Heart right ventricle (tissue), 16 donors: Measurements from ENCODE around the gene PPM1J. TPM values are rescaled to one million over a fixed set of nuclear protein-coding genes. Genes with fewer than 3 reads are reported as not detected.

Experiments used
- ATAC-seq, 8 donors: fragments of 200-7000 bp; cut with Tn5 transposase; one replicate each; pipeline ENCODE4 v1.9.1; 2020; ENCODE audit warnings: mild to moderate bottlenecking in 8 of 8, moderate library complexity in 8 of 8, moderate number of reproducible peaks in 1 of 8
- DNase-seq, 2 donors: peaks; one replicate each; pipeline ENCODE4 v3.0.0-alpha.2; 2020
- H3K27ac ChIP-seq, 10 donors: fragments of 200-600 bp; sonication (generic) in 2 of 10; one replicate each; pipeline versions ENCODE4 v1.5.0 to v1.8.0; 2020 to 2022; ENCODE audit warnings: mild to moderate bottlenecking in 3 of 10
- H3K27me3 ChIP-seq, 7 donors: fragments of 200-600 bp; one replicate each; pipeline ENCODE4 v1.8.0; 2021 to 2022; ENCODE audit warnings: mild to moderate bottlenecking in 2 of 7
- H3K36me3 ChIP-seq, 9 donors: fragments of 200-600 bp; sonication (generic) in 1 of 9; one replicate each; pipeline versions ENCODE4 v1.5.0 to v1.8.0; 2020 to 2022; ENCODE audit warnings: mild to moderate bottlenecking in 2 of 9
- H3K4me1 ChIP-seq, 9 donors: fragments of 200-600 bp; sonication (generic) in 1 of 9; one replicate each; pipeline versions ENCODE4 v1.5.0 to v1.8.0; 2020 to 2022; ENCODE audit warnings: mild to moderate bottlenecking in 4 of 9
- H3K4me3 ChIP-seq, 10 donors: fragments of 200-600 bp; sonication (generic) in 2 of 10; one replicate each; pipeline versions ENCODE4 v1.5.0 to v1.8.0; 2020 to 2022; ENCODE audit warnings: mild to moderate bottlenecking in 7 of 10, moderate library complexity in 2 of 10
- H3K9me3 ChIP-seq, 11 donors: fragments of 200-600 bp in 10 of 11; sonication (generic) in 2 of 11; one replicate each; pipeline versions ENCODE4 v1.5.0 to v1.8.0; 2013 to 2022; ENCODE audit warnings: mild to moderate bottlenecking in 2 of 11, control low read depth in 1 of 11, moderate library complexity in 1 of 11
- CTCF ChIP-seq, 9 donors: fragments of 200-600 bp; sonication (generic) in 2 of 9; IDR thresholded peaks; one replicate each; pipeline versions ENCODE4 v1.5.0 to v1.8.0; 2021 to 2022; ENCODE audit warnings: antibody characterized with exemption in 9 of 9, mild to moderate bottlenecking in 5 of 9, moderate library complexity in 1 of 9
- WGBS, 2 donors: extraction: QIAGEN DNeasy Blood & Tissue Kit; methylation state at CpG; one replicate each; pipeline ENCODE4 v1.1.7; 2013; ENCODE audit warnings: inconsistent platforms in 1 of 2; 5-methylcytosine and 5-hydroxymethylcytosine counted together
- intact Hi-C, 10 donors: fragments of 100-400 bp; cut with DNase I; formaldehyde crosslinking; loops; one replicate each; pipeline versions ENCODE4 v1.11.1 to v1.14.2; 2022
- polyA plus RNA-seq, 2 donors: library from polyadenylated mRNA; stranded (reverse); fragments of 200-250 nt; gene quantifications; one replicate each; pipeline ENCODE4 v1.2.3, GENCODE V29; 2013
- total RNA-seq, 10 donors: library from RNA; stranded (reverse); fragmentation: NEBNext Ultra II Directional in 3 of 10; extraction: Animal tissue kit (Norgen Biotek cat#: 25700) in 3 of 10; gene quantifications; one replicate each; pipeline versions ENCODE4 v1.2.1 to v1.2.4, GENCODE V29; 2021 to 2023
- donor health status: Arrhythmogenic right ventricular cardiomyopathy.
- donor health status: ischemic (EF 13 %, LVEDD 7.1; RV severe dilation, severe dysfunction).
- donor health status: healthy with polysubstance abuse.
- donor health status: DM: no; HTN: yes; CAD: no.
- donor health status: DM: no; HTN: no; CAD: no.
- donor health status: ischemic (EF 25% LVEDD 6.9; RV normal size, moderate dysfunction).
- donor health status: ischemic (EF 25% LVEDD 5.7; RV mildly dilated, moderate dysfunction).
- donor health status: healthy.
- donor health status: DM: yes; HTN: yes; CAD: no.
- donor health status: Ischemic cardiomyopathy.
- donor health status: ischemic (EF 35%, LVEDD 5.7; RV mildly dilated, moderate dysfunction).
- donor health status: nonischemic (EF 11% LVEDD 7.7; RV severe dilation, severe dysfunction).
- donor health status: DM: yes; HTN: yes; CAD: no.
- donor health status: PGD.
- donor health status: ischemic (EF 29% LVEDD 5.4; RV normal size, mild dysfunction).
- donor health status: nonischemic (EF 23%, LVEDD 6.1; RV moderate dilation, normal function).

PPM1J gene
- total and polyA plus RNA-seq, 12 donors, result 2.4 to 11.0 (median 8.1) TPM

- intact Hi-C loops, result loop anchor here in 4 of 10 donors (10.0 kb wide), 1 partner anchor 52 kb away; no protein-coding TSS in a partner anchor
- WGBS, 2 donors, result 97% methylated on average over 3 of the region's 3 CpGs
Observed at GRCh38 chr1:112676543-112676942, 38.6 kb downstream of the PPM1J start.

GRCh38 chr1:112675728-112676381 lies 39.3 kb downstream of the PPM1J start:
- no peak for ATAC-seq
- TF ChIP-seq CTCF (IDR thresholded peaks at IDR 0.05), result no peak
- 44 to 52% methylated on average over 7 of the region's 7 CpGs for WGBS, 2 donors
- H3K9me3 ChIP-seq, result no peaks in the 10 kb centered on the region
- H3K27ac ChIP-seq, result peak overlapping the region; percentile 73 to 97 (median 93)
- peaks cover 0 to 24% (median 3%) of the 10 kb centered on the region in 9 donors for H3K36me3 ChIP-seq
- peaks cover 10 to 55% (median 30%) of the 10 kb centered on the region in 9 donors for H3K4me1 ChIP-seq
- no peak for DNase-seq
- H3K27me3 ChIP-seq, result no peaks in the 10 kb centered on the region
- peak overlapping the region; percentile 67 to 92 (median 85) for H3K4me3 ChIP-seq
- intact Hi-C loops, result loop anchor here in 6 of 10 donors (2.0 to 10.0 kb wide), 3 partner anchors 29 to 51 kb away; partner anchors contain the start of gene RHOC (in 3 of the 6)

More at GRCh38 chr1:112676543-112676942, 38.6 kb downstream of the PPM1J start:
- ATAC-seq (no peak), DNase-seq (no peak)
- Histone ChIP-seq H3K27me3 (no peaks in the 10 kb centered on the region), H3K36me3 (peaks cover 0 to 17% (median 0%) of the 10 kb centered on the region in 9 donors), H3K4me1 (peaks cover 10 to 55% (median 30%) of the 10 kb centered on the region in 9 donors), H3K27ac (no peak overlapping the region), H3K4me3 (peak overlapping the region in 1 of 10 donors; percentile 84), H3K9me3 (no peaks in the 10 kb centered on the region)
- no peak for TF ChIP-seq CTCF (IDR thresholded peaks at IDR 0.05)

- Histone ChIP-seq H3K27ac (peak overlapping the region; percentile 73 to 97 (median 93)), H3K36me3 (peaks cover 0 to 31% (median 8%) of the 10 kb centered on the region in 9 donors), H3K9me3 (no peaks in the 10 kb centered on the region), H3K4me3 (peak overlapping the region; percentile 67 to 92 (median 85)), H3K27me3 (no peaks in the 10 kb centered on the region), H3K4me1 (peaks cover 10 to 55% (median 30%) of the 10 kb centered on the region in 9 donors)
- ATAC-seq, result peak; percentile 61 to 88 (median 74)
- DNase-seq, result peak; percentile 46 to 62
- WGBS, 2 donors, result 0% methylated on average over 44 to 68 of the region's 68 CpGs
- peak in 4 of 9 donors; percentile 21 to 44 (median 36) for TF ChIP-seq CTCF (IDR thresholded peaks at IDR 0.05)
- intact Hi-C loops, result loop anchor here in 8 of 10 donors (1.0 to 10.0 kb wide), 6 partner anchors 30 to 53 kb away; partner anchors contain the start of gene RHOC (in 5 of the 8)
Observed at GRCh38 chr1:112674986-112675727, 40.0 kb downstream of the PPM1J start.

- WGBS, 2 donors, result 0 to 1% methylated on average over 29 to 30 of the region's 30 CpGs
- Histone ChIP-seq H3K27me3 (no peaks in the 10 kb centered on the region), H3K4me3 (peak within 1 kb of the TSS; percentile 67 to 92 (median 85)), H3K9me3 (no peaks in the 10 kb centered on the region), H3K27ac (peak within 1 kb of the TSS; percentile 73 to 97 (median 93)), H3K4me1 (peaks cover 10 to 55% (median 30%) of the 10 kb centered on the region in 9 donors), H3K36me3 (peaks cover 0 to 37% (median 9%) of the 10 kb centered on the region in 9 donors)
- no peak for TF ChIP-seq CTCF (IDR thresholded peaks at IDR 0.05)
- peak; percentile 73 to 84 (median 78) for ATAC-seq
- peak; percentile 73 to 76 for DNase-seq
- intact Hi-C loops, result loop anchor here in 8 of 10 donors (1.0 to 10.0 kb wide), 6 partner anchors 30 to 52 kb away; partner anchors contain the start of gene RHOC (in 5 of the 8)
Observed at GRCh38 chr1:112674440-112674985, 40.6 kb downstream of the PPM1J start, which contains the start of gene MOV10. Gene MOV10, plus strand, starts transcription at chr1:112674659. Its CDS starts 254 bp downstream, at chr1:112674913.
